Coronary artery (tissue), 2 donors: ENCODE measurements around the gene HIP1.
"Not testable (repeated sequence)": the region's sequence is repeated elsewhere in the genome, so short reads cannot be mapped to it uniquely, and the experiment has no call there.

Experiments
- DNase-seq: peaks from one replicate; pipeline ENCODE4 v3.0.0-alpha.2; 2017; ENCODE audit warnings: low spot score
- H3K27ac ChIP-seq, 2 donors: fragments of 200-600 bp; sonication (generic); one replicate each; pipeline ENCODE4 v1.5.1; 2016 to 2019
- H3K4me3 ChIP-seq: fragments of 200-600 bp; sonication (generic); 2 replicates; pipeline ENCODE4 v1.5.1; 2016; ENCODE audit warnings: mild to moderate bottlenecking, moderate library complexity
- TF ChIP-seq, protein P1 (sequence below): fragments of 200-600 bp; sonication (generic); IDR thresholded peaks from one replicate; pipeline ENCODE4 v1.5.1; 2019; ENCODE audit warnings: antibody characterized with exemption

Gene HIP1

DNA sequence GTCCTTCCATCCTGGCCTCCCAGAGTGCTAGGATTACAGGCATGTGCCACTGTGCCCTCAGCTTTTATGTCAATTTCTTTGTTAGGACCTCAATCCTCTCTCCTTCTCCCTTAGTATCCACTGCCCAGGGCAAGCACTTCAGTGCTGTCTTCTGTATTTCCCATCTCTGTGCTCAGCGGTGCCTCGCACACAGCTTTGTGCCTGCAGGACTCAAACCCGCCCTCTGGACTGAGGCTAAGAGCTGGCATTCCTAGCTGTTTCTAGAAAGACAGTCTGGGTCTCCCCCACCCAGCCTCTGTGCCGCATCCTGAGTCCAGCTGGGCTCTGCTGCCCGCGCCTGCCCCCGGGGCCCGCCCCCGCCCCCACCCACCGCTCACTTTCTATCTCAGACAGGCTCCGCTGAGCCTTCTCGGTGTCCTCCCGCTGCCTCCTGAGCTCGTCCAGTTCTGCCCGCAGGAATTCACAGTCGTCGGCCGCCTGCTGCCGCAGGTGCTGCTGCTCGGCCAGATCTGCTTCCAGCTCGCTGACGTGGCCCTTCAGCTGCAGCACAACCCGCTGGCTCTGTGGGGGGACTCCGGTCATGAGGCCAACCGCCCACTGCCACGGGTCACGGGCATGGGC, 179.3 kb downstream of the HIP1 start:
- H3K27ac ChIP-seq = no peak overlapping the region
- no peak overlapping the region for H3K4me3 ChIP-seq
- TF ChIP-seq, protein P1, sequence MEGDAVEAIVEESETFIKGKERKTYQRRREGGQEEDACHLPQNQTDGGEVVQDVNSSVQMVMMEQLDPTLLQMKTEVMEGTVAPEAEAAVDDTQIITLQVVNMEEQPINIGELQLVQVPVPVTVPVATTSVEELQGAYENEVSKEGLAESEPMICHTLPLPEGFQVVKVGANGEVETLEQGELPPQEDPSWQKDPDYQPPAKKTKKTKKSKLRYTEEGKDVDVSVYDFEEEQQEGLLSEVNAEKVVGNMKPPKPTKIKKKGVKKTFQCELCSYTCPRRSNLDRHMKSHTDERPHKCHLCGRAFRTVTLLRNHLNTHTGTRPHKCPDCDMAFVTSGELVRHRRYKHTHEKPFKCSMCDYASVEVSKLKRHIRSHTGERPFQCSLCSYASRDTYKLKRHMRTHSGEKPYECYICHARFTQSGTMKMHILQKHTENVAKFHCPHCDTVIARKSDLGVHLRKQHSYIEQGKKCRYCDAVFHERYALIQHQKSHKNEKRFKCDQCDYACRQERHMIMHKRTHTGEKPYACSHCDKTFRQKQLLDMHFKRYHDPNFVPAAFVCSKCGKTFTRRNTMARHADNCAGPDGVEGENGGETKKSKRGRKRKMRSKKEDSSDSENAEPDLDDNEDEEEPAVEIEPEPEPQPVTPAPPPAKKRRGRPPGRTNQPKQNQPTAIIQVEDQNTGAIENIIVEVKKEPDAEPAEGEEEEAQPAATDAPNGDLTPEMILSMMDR = no peak
- no peak for DNase-seq

DNA sequence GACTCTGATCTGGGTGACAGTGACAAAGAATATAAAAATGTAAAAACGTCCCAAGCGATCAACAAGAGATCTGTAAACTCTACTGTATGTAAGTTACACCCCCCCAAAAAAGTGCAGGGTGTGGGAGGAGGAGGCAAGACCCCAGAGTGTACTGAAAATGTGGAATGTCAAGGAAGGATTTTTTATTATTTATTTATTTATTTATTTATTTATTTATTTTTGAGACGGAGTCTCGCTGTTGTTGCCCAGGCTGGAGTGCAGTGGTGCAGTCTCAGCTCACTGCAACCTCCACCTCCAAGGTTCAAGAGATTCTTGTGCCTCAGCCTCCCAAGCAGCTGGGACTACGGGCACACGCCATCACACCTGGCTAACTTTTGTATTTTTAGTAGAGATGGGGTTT, 181.9 kb downstream of the HIP1 start:
- not testable (repeated sequence) for H3K4me3 ChIP-seq, DNase-seq, H3K27ac ChIP-seq

DNA sequence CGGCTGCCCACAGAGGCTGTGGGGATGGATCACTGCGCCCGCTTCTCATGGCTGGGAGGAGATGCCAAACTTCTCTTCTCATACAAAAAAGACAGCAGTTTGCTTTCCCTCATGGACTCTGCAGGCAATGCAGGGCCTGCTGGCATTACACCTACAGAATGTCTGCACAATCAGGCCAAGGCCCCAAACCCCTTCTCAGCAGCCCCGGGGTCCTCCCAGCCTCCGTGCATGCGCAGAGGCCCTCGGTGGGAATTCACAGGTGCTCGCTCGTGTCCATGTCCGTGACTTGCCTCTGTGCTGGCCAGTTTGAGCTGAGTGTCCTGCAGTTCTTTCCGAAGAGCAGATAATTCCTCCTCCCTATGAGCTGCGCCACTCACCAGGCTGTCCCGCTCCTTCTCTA, 183.0 kb downstream of the HIP1 start:
- TF ChIP-seq, protein P1 = no peak
- Histone ChIP-seq H3K4me3 (no peak overlapping the region), H3K27ac (no peak overlapping the region)
- no peak for DNase-seq

DNA sequence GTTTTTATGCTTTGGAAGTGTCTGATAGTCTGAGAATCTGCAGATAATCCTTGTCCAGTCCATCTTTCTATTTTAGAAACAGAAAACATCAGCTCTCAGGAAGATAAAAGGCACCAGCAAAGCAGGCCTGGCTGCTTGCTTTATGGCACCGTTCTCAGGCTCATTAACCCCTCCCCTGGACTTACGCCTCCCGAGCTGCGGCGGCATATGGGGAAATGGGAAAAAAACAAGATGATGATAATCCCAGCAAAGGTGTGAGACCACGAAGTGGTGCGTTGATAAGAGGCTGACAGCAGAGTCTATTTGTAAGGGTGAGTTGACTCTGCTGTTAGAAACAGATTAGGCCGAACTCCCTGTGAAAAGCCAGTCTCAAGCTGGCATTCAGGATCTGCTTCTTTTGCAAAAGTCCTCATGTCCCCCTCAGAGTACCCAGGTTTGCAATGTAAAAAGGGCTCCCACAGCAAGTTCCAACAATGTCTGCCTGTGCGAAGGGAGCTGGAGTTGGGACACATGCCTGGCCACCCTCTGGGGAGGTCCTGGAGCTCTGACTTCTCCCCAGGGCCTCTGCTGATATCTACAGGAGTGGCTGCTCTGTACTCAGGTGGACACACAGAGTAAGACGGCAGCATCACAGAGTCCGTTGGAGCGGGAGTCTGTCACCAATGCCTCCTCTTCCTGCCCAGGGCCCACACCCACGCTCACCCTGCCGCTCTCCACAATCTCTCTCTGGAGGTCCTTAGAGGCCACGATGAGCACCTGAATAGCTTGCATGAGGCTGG, 192.3 kb downstream of the HIP1 start:
- DNase-seq = no peak
- TF ChIP-seq, protein P1 = no peak
- Histone ChIP-seq H3K27ac (no peak overlapping the region), H3K4me3 (no peak overlapping the region)

DNA sequence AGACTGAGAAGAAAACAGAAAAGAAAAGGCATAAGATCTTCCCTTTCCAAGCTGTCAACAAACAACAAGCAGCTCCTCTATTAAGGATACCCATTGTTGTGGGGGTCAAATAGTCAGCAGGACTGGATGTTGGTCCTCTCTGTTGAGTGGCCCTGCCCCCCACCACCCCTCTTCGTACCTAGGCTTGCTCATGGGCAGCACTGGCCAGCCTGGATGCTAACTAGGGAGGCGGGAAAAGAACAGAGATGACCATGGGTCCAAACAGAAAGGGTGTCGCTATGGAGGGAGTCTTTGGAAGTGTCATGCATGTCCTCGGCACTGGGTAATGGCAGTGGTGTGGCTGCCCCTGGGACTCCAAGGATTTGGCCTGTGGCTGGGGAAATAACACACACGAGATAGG, 201.0 kb downstream of the HIP1 start:
- peak; percentile 40 for DNase-seq
- TF ChIP-seq, protein P1 = no peak
- no peak overlapping the region for H3K27ac ChIP-seq
- H3K4me3 ChIP-seq = no peak overlapping the region

DNA sequence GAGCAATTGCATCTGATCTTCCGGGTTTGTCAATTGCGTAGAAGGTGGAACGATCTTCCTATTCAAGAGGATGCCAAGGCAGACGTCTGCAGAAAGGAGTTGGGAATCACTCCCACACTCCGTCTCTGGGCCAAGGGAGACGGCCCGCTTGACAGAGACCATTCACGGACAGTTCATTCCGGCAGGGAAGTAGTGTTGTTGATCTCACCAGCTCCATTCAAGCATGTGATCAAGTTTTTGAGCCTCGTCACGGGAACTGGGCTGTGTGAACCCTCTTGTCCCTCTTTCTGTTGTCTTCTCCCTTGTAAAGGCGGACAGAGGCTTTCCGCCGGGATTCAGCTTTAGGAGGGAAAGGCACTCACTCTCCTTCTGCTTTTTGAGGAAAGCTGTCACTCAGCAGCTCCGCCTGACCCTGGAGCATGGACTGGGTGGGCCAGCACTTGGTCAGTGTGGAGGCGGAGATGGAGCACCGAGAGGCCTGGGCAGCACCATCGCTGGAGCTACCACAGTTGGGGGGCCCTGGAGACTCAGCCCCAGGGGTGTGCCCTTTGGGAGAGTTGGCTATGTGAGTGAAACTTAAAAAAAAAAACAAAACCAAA, 201.7 kb downstream of the HIP1 start:
- Histone ChIP-seq H3K27ac (no peak overlapping the region), H3K4me3 (no peak overlapping the region)
- DNase-seq = peak; percentile 24
- TF ChIP-seq, protein P1 = no peak

DNA sequence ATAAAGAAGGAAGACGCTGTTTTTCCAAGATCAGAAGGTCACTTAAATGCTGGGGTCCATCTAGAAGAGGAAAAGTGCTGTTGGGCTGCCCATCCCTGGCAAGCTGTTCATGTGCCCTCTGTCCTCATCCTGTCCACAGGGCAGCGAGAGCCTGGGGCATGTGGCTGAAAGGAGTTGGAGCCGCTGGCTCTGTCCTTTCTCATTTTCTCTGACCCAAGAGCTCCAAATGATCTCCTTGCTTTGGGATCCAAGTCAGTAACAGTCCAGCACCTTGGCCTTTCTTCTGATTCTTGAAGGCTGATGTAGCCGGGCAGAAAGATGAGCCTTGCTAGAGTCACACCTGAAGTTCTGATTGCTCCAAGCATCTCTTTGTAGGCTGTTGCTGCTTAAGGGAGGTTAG, 202.2 kb downstream of the HIP1 start:
- DNase-seq = peak; percentile 61
- TF ChIP-seq, protein P1 = no peak
- Histone ChIP-seq H3K27ac (no peak overlapping the region), H3K4me3 (no peak overlapping the region)
